ENCODE measurements around the gene TSKU. TPM values are rescaled to one million over a fixed set of nuclear protein-coding genes. Genes with fewer than 3 reads are reported as not detected.

The TSKU gene
- total and polyA plus RNA-seq, 9 of the 15 experiments (the other 6 are each of a cell fraction or from before 2014, with no cell fraction given) = 0.60 to 11.9 (median 8.4) TPM

- TF ChIP-seq ZNF584 (CRISPR knock-in tag; IDR thresholded peaks at IDR 0.05; ENCODE audit: low read depth) (no peak), PHB2 (IDR thresholded peaks at IDR 0.05; ENCODE audit: low read depth) (no peak; the same call in 1 of the 2 replicates), HNRNPK (IDR thresholded peaks at IDR 0.05; ENCODE audit: low read depth, low read length, poor library complexity, severe bottlenecking) (no peak), POLR2B (IDR thresholded peaks at IDR 0.05; ENCODE audit: low read depth, partially characterized antibody) (peak; percentile 63), PHF8 (IDR thresholded peaks at IDR 0.05; ENCODE audit: borderline replicate concordance, low read length) (no peak), CREBBP (IDR thresholded peaks at IDR 0.05; ENCODE audit: low read depth, low read length) (no peak), ZNF77 (CRISPR knock-in tag; IDR thresholded peaks at IDR 0.05) (no peak), HEY1 (CRISPR knock-in tag; IDR thresholded peaks at IDR 0.05; ENCODE audit: borderline replicate concordance) (no peak), ZBTB43 (CRISPR knock-in tag; IDR thresholded peaks at IDR 0.05) (no peak), ATF7 (IDR thresholded peaks at IDR 0.05) (peak; percentile 59; the same call in 1 of the 2 replicates), TCF7L2 (IDR thresholded peaks at IDR 0.05; ENCODE audit: low read depth, low read length) (no peak), TAF9B (IDR thresholded peaks at IDR 0.05; ENCODE audit: partially characterized antibody) (peak; percentile 62), DPF2 (IDR thresholded peaks at IDR 0.05) (peak; percentile 89), MECOM (CRISPR knock-in tag; IDR thresholded peaks at IDR 0.05) (no peak), MXI1 (IDR thresholded peaks at IDR 0.05; ENCODE audit: low read depth, low read length) (no peak), SMC3 (conservative IDR thresholded peaks at IDR 0.05; ENCODE audit: insufficient read depth, low read depth, low read length) (no peak), SETDB1 (IDR thresholded peaks at IDR 0.05; ENCODE audit: low read length) (no peak), PRMT5 (CRISPR knock-in tag; IDR thresholded peaks at IDR 0.05) (no peak), KLF13 (tag; IDR thresholded peaks at IDR 0.05; ENCODE audit: borderline replicate concordance, low read depth) (peak; percentile 78), ERF (CRISPR knock-in tag; IDR thresholded peaks at IDR 0.05) (no peak), PRPF4 (IDR thresholded peaks at IDR 0.05; ENCODE audit: insufficient read depth, low read depth, low read length, poor library complexity, severe bottlenecking) (no peak), ZNF507 (tag; conservative IDR thresholded peaks at IDR 0.05) (no peak), CHCHD3 (CRISPR knock-in tag; IDR thresholded peaks at IDR 0.05) (no peak), PYGO2 (tag; IDR thresholded peaks at IDR 0.05) (no peak; the same call in 1 of the 2 replicates), ATF1 (CRISPR knock-in tag; IDR thresholded peaks at IDR 0.05) (no peak), ATF1 (tag; IDR thresholded peaks at IDR 0.05) (no peak)
- TF ChIP-seq, protein P1, sequence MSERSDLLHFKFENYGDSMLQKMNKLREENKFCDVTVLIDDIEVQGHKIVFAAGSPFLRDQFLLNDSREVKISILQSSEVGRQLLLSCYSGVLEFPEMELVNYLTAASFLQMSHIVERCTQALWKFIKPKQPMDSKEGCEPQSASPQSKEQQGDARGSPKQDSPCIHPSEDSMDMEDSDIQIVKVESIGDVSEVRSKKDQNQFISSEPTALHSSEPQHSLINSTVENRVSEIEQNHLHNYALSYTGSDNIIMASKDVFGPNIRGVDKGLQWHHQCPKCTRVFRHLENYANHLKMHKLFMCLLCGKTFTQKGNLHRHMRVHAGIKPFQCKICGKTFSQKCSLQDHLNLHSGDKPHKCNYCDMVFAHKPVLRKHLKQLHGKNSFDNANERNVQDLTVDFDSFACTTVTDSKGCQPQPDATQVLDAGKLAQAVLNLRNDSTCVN (CRISPR knock-in tag; IDR thresholded peaks at IDR 0.05) = no peak
- TF ChIP-seq, protein P2, sequence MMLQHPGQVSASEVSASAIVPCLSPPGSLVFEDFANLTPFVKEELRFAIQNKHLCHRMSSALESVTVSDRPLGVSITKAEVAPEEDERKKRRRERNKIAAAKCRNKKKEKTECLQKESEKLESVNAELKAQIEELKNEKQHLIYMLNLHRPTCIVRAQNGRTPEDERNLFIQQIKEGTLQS (IDR thresholded peaks at IDR 0.05) = peak; percentile 10; the same call in 1 of the 2 replicates
- TF ChIP-seq, protein P2 (CRISPR knock-in tag; conservative IDR thresholded peaks at IDR 0.05) = no peak
These were observed 444 bp upstream of the TSKU start (continued) for GRCh38 chr11:76782531-76783293.

Measured in K562 (cell line).